Measurements from ENCODE around the gene ABCB9.

DNA sequence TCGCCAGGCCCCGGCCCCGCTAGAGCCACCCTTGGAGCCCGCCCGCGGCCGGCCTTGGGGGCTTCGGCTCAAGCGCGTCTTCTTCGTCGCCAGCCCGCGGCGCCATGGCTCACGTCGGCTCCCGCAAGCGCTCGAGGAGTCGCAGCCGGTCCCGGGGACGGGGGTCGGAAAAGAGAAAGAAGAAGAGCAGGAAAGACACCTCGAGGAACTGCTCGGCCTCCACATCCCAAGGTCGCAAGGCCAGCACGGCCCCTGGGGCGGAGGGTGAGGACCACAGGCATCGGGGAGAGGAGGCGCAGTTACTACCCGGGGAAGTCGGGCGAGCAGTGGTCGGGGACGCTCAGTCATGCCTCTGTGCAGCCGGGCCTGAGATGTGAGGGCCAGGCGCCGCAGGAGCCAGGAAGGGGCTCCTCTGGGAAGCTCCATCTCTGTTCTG lies 14.8 kb upstream of the ABCB9 start:
- TF ChIP-seq, protein P1, sequence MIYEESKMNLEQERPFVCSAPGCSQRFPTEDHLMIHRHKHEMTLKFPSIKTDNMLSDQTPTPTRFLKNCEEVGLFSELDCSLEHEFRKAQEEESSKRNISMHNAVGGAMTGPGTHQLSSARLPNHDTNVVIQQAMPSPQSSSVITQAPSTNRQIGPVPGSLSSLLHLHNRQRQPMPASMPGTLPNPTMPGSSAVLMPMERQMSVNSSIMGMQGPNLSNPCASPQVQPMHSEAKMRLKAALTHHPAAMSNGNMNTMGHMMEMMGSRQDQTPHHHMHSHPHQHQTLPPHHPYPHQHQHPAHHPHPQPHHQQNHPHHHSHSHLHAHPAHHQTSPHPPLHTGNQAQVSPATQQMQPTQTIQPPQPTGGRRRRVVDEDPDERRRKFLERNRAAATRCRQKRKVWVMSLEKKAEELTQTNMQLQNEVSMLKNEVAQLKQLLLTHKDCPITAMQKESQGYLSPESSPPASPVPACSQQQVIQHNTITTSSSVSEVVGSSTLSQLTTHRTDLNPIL (CRISPR knock-in tag; IDR thresholded peaks at IDR 0.05; ENCODE audit: low read depth) = no peak
- TF ChIP-seq ESRRG (CRISPR knock-in tag; IDR thresholded peaks at IDR 0.05) (no peak), BACH2 (CRISPR knock-in tag; IDR thresholded peaks at IDR 0.05; ENCODE audit: borderline replicate concordance) (no peak), PPARA (CRISPR knock-in tag; IDR thresholded peaks at IDR 0.05; ENCODE audit: borderline replicate concordance) (no peak)

Measured in SK-N-SH treated with all-trans-retinoic acid at 6 μM for 48 hours (cell line).